HG03139 (cell line): Measurements from ENCODE around the gene HLCS.

Source experiments
- ATAC-seq: cut with Tn5 transposase; IDR thresholded peaks from one replicate; pipeline ENCODE4 v1.9.1; 2021; ENCODE audit not compliant: unreplicated experiment

The HLCS gene

DNA sequence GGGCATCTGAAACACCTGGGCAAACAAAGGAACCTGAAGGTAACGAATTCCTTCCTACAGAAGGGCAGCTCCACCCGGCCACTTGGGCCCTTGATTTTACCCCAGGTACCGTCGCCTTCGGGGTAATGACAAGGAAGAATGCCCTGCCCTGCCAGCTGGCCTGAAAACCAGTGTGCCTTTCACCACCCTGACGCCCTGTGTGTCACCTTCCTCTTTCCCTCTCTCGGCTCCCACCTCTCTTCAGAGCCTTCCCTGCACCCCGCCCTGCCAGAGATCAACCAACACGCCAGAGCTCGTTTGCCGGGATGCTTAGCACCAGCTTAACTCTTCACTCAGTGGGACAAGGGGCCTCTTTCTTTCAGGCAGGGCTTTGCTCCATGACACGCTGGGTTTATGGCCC lies 181.5 kb downstream of the HLCS start:
- ATAC-seq = no peak

DNA sequence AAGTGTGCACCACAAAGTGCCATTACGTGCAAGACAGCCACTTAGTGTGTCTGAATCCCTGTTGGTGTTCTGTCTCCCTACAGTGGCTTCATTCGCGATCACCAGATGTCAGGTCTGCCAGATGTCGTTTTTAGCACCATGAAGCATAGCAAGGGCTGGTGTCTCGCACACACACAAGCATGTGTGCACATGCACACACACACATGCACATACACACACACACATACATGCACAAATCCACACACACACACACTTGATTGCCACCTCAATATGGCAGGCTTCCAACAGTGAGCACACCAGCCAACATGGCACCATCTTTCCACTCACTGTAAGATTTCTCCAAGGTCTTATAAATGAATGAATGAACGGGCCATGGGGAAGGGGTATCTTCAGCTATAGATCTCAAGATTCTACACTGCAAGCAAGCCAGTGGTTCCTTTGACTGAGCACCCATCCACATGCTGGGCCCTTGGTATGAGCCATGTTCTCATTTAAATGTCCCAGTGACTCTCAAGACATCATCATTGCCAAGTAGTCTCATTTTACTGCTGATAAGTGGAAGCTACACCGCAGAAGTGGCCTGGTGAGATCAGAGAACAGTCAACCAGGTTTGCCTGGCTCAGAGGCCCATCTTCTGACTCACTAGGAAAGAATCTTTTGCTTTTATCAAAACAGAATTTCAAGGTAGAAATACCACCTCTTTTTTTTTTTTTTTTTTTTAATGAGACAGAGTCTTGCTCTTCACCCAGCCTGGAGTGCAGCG lies 182.7 kb downstream of the HLCS start:
- ATAC-seq = no peak

DNA sequence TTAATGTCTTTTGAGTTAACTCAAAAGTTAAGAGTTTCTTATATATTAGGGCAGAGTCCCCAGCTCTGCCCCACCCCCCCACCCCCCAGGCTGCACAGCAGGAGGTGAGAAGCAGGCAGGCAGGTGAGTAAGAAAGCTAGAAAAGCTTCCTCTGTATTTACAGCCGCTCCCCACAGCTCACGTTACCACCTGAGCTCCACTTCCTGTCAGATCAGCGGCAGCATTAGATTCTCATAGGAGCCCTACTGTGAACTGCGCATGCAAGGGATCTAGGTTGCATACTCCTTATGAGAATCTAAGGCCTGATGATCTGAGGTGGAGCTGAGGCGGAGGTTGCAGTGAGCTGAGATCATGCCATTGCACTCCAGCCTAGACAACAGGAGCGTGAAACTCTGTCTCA lies 185.6 kb downstream of the HLCS start:
- no peak for ATAC-seq

DNA sequence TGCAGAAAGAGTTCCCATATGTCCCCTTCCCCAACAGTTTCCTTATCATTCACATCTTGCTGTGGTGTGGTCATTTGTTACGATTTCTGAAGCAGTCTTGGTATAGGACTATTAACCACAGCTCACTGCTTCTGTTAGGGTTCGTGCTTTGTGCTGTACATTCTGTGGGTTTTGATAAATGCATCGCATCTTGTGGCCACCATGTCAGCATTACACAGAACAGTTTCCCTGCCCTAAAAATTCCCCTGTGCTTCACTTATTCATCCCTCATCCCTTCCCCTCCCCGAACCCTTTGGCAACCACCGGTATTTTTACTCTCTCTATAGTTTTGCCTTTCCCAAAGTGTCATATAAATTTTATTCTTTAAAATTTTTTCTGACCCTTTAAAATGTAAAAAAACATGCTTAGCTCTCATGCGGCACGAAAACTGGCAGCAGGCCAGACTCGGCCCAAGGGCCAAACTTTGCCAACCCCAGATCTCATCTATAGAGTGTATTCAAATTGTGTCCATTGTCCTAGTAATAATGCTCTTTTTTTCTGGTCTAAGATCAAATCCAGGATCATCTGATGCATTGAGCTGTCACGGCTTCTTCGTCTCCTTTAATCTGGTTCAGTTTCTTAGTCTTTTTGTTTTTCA lies 189.4 kb downstream of the HLCS start:
- ATAC-seq = no peak

DNA sequence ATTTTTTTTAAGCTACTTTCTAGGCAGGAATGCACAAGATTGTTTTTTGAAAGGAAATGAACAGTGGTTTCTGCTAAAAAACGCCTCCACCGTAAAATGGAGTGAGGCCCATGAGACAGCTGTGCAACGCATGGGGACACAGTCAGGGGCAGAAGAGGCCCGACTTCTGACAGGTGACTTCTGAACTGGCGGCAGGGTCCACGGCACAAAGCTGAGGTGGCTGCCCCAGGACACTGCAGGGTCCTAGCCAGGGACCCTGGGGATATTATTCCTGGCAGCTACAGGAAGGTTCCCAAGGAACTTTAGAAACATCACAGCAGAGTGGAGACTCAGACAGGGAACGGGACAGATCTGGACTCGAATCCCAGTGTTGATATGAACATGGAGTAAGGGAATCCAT lies 192.5 kb downstream of the HLCS start:
- ATAC-seq = no peak

DNA sequence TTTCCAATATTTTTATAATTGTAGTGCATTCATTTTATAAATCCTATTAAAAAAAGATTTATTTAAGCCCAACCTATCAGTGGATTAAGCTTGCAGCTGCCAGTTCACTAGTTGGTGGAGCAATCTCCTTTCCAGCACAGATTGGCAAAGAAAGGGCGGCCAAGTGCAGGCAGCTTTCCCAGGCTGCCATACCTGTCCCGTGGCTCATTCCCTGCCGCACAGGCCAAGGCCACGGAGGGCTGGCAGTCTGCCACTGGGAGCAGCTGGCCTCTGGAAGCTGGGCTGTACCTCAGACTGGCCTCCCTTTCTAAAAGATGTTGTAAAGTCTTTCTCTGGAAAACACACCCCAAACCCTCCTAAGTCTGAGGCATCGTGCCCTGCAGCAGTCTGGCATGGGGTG lies 193.4 kb downstream of the HLCS start:
- ATAC-seq = no peak

DNA sequence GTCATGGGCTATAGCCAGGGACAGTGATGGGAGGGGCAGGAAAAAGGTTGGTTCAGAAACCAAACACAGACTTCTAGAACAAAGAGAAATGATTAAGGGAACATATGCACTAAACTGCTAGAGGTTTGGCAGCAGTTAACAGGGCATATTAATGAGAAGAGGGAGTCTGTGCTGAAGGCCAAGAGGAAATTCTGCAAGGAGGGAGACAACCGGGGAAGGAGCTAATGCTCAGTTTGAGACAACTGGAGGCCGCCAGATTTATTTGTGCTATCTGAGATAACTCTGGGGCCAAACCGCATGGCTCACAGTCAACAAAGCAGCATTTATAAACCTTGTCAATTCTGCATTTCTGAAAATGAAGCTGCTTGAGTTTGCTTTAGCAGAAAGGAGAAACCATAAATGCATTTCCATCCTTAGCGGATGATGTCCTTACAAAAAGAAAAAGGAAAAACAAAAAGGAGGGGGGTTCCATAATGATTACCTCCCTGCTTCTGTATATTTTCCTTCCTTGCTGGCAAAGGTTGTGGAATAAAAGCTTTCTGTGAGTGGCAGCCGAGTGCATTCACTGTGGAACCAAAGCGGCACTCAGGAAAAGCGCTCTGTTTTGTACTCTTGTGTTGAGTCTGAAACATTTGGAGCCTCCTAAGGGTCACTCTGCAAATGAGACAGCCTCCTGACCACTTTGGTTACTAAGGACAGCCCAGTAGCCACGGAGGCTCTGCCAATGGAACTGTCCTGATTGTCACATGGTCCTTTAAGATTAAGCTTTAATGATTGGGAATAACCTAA lies 197.2 kb downstream of the HLCS start:
- ATAC-seq = no peak

DNA sequence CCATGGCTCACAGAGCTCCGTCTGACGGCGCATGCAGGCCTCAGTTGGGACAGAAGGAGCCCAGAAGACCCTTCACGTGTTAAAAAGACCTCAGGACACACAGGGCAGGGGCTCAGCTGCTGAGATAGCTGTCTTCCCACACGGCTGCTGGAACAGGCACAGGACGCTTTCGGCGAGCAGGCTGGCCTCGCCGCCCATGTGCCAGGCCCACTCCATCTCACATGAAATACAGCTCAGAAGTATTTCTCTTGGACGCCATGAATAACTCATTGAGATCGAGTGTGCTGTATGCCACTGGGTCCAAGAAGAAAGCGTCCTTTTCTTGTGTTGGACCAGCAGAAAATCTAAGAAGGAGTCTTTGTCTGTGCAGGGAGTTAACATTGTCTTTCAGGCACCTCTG lies 198.0 kb downstream of the HLCS start:
- no peak for ATAC-seq

DNA sequence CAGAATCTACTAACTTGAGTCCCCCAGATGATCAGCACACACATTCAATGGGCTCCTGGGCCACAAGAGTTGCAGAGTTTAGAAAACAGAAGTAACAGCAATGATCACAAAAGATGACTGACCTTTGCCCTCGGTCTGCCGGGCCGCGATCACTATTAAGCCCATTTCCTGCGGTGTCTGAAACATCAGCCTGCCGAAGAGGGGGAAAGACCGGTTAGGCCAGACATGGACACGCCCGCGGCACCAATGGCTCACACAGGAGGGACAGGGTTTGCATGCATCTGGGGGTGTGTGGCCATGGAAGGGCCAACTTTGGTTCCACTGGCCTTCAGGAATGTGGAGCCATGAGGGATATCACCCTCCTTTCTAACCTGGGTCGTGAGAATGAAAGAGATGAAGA lies 199.4 kb downstream of the HLCS start:
- ATAC-seq = no peak

DNA sequence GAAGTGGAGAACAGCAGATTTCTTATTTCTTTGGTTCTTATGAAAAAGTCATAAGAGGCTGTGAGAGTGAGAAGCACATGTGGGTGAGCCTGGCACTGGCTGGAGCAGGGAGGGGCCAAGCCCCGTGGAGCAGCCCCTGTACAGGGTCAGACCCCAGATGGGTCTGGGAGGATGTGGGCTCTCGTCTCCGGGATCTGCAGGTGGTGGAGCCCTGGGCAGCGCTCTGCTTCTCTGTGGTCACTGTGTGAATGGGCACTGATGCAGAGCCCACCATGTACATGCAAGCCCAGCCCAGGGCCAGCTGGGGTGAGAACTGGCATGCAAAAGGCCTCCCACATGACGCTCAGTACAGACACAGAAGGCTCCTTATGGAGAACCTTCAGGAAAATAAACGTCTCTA lies 200.0 kb downstream of the HLCS start:
- ATAC-seq = no peak

DNA sequence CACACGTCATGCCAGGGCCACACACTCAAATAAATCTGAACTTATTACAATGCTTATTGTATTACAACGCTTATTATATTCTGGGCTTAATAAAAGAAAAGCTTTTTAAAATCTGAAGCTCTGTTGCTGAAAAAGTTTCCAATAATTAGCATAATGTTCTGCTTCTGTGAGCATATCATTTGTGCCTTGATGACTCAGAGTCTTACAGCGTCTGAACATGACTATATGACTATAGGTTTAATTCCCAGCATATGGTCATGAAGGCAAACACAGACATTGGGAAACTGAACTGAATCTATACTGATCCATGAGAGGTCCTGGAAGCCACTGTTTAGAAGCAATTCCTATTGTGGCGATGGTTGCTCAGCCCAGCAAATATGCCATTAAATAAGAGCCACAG lies 201.2 kb downstream of the HLCS start:
- ATAC-seq = no peak

DNA sequence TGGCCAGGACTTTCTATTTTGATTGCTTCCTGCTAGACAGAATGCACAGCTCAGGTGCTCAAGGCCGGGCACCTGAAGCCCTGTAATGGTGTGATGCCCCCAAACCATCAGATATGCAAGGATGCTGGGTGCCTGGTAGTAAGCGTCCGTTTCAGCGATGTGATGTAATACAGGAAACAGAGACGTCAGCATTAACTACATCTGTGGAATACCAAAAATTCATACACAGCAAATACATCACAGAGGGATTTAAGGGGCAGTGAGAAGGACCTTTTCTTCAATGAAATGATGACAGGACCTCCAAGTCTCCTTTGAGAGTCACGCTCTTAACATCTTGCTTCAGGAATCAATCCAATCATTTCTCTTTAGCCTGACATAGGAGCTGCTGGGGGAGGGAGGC lies 203.2 kb downstream of the HLCS start:
- no peak for ATAC-seq

DNA sequence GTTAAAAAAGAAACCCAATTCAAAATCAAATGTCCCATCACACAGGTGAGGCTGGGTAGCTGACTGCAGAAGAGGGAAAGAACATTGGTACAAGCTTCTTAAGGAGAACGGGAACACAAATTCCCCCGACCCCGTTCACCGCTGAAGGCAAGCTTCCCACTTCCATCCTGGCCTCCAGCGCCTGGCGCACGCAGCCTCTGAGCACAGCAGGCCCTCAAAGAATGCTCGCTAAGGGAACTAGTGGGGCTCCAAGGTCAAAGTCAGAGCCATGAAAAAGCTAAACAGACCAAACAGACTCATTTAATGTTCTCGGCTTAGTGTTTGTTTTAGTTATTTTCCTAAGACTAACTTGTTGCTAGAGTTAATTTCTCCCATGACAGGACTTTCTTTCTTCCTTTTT lies 203.8 kb downstream of the HLCS start:
- ATAC-seq = no peak

DNA sequence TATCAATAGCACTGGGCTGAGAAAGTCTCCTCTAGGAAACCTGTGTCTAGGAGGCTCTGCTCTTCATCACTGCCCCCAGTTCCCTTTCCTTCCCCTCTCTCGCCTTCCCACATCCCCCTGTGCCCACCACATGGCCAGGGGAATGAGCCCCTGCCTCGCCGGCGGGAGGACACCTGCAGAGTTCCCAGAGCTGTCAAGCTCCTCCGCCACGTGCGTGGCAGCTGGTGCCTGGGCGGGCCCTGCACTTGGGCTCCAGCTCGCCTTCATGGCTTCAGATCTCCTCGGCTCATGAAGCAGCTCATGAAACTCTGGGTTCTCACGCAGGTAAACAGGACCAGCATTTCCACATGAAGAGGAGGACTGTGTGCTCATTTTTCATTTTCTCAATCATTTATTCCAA lies 204.8 kb downstream of the HLCS start:
- no peak for ATAC-seq

DNA sequence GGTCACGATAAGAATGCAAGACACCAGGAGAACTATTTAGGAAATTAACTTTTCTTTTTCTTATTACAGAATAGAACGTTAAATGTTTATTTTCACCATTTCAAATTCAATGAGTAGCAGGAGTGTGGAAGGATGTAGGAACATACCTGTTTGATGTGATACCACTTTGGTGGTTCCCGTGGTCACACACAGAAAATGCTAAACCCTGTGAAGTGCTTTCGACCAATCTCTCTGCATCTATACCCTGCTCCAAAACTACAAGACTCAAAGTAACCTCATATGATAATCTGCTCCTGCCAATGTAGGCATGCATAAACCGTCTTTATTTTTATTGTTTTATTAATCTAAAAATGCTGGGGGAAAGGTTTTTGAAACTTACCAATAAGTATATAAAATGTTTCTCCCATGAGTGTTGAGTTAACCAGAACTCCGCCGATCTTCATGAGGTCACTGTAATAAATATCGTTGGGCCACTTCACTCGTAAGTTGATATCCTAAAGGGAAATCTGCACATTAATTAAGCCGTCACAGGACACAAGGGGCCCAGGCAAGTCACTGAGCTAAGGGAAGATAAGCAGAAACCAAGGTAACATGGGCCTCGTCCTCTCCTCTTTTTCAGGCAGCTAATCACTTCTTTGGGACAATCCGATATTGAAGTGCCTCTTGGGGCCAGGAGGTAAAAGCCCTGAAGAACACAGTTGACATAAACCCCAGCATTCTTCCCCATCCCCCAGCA lies 207.0 kb downstream of the HLCS start:
- ATAC-seq = no peak

DNA sequence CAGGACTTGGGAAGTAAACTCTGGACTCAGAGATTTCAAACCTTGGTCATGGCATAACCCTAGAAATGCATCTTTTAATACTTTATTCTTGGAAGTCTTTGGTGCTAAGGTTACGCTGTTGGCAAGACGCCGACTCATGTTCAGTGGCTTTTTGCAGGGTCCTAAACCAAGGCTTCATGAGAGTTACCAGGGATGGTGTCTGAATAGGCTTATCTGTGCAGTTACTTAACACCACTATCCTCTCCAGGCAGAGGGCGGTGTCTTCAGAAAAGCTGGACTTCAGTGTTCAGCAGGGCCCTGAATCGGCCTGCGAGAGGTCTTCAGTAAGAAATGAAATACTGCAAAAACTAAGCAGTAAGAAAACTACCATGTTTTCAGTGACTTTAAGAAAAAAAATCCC lies 209.3 kb downstream of the HLCS start:
- no peak for ATAC-seq

DNA sequence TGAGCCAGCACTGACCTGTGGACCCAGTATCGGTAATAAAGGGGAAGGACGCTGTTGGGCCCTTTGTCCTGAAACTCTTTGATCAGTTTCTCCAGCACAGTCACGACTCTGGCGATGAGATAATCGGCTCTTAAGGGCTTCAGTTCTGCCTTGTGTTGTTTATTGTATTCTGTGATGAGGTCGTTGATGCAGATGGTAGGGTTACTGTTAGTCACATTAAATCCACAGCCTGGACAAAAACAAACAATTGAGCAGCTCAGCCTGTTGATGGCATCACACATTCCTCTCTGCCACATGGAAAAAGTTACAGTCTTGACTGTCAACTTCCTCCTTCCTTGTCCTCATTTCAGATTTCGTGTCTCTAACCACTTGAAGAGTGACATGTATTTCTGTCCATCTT lies 209.9 kb downstream of the HLCS start:
- ATAC-seq = no peak

DNA sequence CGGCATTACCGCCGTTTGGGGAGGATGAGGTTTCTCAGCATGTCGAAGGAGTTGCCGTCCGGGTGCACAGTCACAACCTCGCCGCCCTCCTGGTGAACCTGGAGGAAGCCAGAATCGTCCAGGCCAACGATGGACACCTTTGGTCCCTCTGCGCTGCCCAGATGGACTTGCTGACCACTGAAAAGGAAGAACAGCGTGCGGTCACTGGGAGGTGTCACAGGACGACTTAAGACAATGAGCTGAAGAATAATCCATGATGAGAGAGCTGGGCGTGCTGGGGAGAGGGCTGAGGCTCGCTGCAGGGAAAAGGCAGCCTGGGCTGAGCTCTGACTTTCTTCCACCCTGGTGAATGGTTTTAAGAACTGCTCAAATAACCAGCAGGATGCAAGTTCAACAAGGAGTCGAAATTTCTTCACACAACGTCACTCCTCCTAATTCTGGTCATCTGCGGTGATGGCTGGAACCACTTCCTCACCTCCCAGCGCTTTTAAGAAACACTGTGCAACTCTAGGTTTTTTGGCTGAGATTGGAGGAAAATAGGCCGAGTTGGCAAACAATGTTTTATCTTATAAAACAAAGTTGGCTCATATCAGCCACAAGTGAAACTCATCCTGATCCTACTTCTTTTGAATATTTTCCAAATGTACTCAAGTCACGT lies 212.1 kb downstream of the HLCS start:
- ATAC-seq = no peak

DNA sequence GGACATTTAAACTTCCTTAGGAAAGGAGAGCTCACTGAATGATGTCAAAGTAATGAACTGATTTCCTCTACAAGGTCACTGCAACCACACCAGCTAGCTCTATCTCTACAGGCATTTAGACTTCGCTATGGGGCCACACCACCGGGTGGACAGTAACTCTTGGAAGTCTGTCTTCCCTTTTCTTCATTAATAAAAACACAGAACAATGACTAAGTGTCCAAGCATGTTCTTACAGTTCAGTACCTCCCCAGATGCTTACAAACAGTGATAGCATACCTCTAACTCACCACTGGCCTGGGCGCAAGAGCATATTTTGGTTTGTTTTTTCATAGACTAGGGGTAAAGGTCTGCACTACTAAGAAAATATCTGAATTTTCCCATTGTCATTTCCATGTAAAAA lies 212.9 kb downstream of the HLCS start:
- ATAC-seq = no peak

DNA sequence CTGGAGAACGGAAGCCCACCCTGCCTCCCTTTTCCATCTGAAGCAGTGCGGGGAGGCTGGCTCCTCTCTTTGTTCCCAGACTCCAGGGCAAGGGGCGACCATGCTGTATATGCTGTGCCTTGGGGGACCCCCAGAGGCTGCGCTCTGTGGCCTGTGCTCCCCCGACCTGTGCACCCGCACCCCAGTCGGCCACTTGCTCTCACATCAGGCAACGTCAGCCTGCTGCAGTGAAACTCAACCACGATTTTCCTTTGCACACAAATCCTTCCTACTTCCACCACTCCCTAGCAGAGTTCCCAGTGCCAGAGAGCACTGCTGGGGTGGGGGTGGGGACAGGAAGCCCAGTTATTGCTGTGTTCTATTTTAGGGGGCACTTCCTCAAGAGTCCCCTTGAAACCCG lies 215.1 kb downstream of the HLCS start:
- ATAC-seq = no peak

DNA sequence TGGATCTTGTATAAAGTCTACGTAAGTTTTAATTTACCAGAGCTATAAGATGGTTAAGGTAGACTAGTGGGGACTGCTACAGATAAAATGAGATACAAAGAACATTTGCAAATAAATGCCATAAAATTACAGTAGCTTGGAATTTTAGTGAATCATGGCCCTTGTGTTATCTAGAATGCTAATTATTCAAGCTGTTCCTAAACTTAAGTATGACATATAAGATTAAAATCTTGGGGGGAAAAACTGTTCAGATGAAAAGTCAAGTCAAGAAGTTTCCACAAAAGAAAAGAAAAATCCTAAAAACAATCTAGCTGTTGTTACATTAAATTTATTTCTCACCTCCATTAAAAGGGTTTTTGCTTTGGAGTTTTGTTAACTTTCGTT lies 215.9 kb downstream of the HLCS start:
- ATAC-seq = no peak
